ENCODE data around the gene PPIE.
"Not testable (repeated sequence)": the region's sequence is repeated elsewhere in the genome, so short reads cannot be mapped to it uniquely, and the experiment has no call there.

PPIE gene

GRCh38 chr1:39758556-39759435, 20.1 kb downstream of the PPIE start:
- no peak for DNase-seq (ENCODE audit: low spot score)

GRCh38 chr1:39759436-39759726, 20.7 kb downstream of the PPIE start:
- DNase-seq (ENCODE audit: low spot score) = no peak

GRCh38 chr1:39760074-39761008, 21.7 kb downstream of the PPIE start:
- no peak for DNase-seq (ENCODE audit: low spot score)

GRCh38 chr1:39761016-39761415, 22.3 kb downstream of the PPIE start:
- no peak for DNase-seq (ENCODE audit: low spot score)

GRCh38 chr1:39761557-39762260, 23.0 kb downstream of the PPIE start:
- no peak for DNase-seq (ENCODE audit: low spot score)

- DNase-seq (ENCODE audit: low spot score) = no peak
Observed at GRCh38 chr1:39762550-39763540, 24.2 kb downstream of the PPIE start.

- DNase-seq (ENCODE audit: low spot score) = not testable (repeated sequence)
Observed at GRCh38 chr1:39763619-39764374, 25.1 kb downstream of the PPIE start.

- not testable (repeated sequence) for DNase-seq (ENCODE audit: low spot score)
Observed at GRCh38 chr1:39764512-39764911, 25.8 kb downstream of the PPIE start.

GRCh38 chr1:39766466-39766865, 27.8 kb downstream of the PPIE start:
- not testable (repeated sequence) for DNase-seq (ENCODE audit: low spot score)

GRCh38 chr1:39769502-39769901, 30.8 kb downstream of the PPIE start:
- not testable (repeated sequence) for DNase-seq (ENCODE audit: low spot score)

- DNase-seq (ENCODE audit: low spot score) = not testable (repeated sequence)
Observed at GRCh38 chr1:39770100-39771021, 31.7 kb downstream of the PPIE start.

GRCh38 chr1:39771022-39771532, 32.4 kb downstream of the PPIE start, which contains the start of gene OXCT2:
TSS of gene OXCT2 (minus strand) at chr1:39771348. CDS start at chr1:39771255, 93 bp downstream.
- DNase-seq (ENCODE audit: low spot score) = not testable (repeated sequence)

- DNase-seq (ENCODE audit: low spot score) = not testable (repeated sequence)
Observed at GRCh38 chr1:39773369-39773979, 34.8 kb downstream of the PPIE start.

GRCh38 chr1:39775141-39775540, 36.5 kb downstream of the PPIE start:
- DNase-seq (ENCODE audit: low spot score) = not testable (repeated sequence)

- DNase-seq (ENCODE audit: low spot score) = not testable (repeated sequence)
Observed at GRCh38 chr1:39775676-39776399, 37.2 kb downstream of the PPIE start.

GRCh38 chr1:39776400-39776713, 37.7 kb downstream of the PPIE start:
- DNase-seq (ENCODE audit: low spot score) = no peak

- DNase-seq (ENCODE audit: low spot score) = no peak
Observed at GRCh38 chr1:39776886-39777285, 38.2 kb downstream of the PPIE start.
